Thyroid gland (tissue), 4 donors: Measurements from ENCODE around the gene AHI1.

Experiments
- CTCF ChIP-seq, 6 experiments: fragments of 200-600 bp in 3 of 6; fragments of 450-650 bp in 3 of 6; sonication (generic) in 3 of 6; IDR thresholded peaks; one replicate each; pipeline ENCODE4 v1.5.1; 2016 to 2019; ENCODE audit warnings: antibody characterized with exemption in 6 of 6, mild to moderate bottlenecking in 2 of 6, inconsistent platforms in 1 of 6, moderate library complexity in 1 of 6
- POLR2A ChIP-seq, 2 donors: fragments of 450-650 bp; IDR thresholded peaks; one replicate each; pipeline ENCODE4 v1.6.1; 2017; ENCODE audit warnings: antibody characterized with exemption in 2 of 2, mild to moderate bottlenecking in 2 of 2, moderate library complexity in 1 of 2

GRCh38 chr6:135240711-135241110 is 256.8 kb downstream of the AHI1 start:
- no peak for TF ChIP-seq CTCF (IDR thresholded peaks at IDR 0.05)
- TF ChIP-seq POLR2A (IDR thresholded peaks at IDR 0.05), result no peak
